Transverse colon (tissue), 4 donors: Measurements from ENCODE around the gene CACYBP.

Experiments
- EP300 ChIP-seq: sonication (generic); formaldehyde crosslinking; IDR thresholded peaks from one replicate; pipeline ENCODE4 v1.6.1; 2017; ENCODE audit warnings: antibody characterized with exemption, low read depth
- POLR2A ChIP-seq: fragments of 450-650 bp; IDR thresholded peaks from one replicate; pipeline ENCODE4 v1.6.1; 2016; ENCODE audit warnings: antibody characterized with exemption, mild to moderate bottlenecking, moderate library complexity
- POLR2AphosphoS5 ChIP-seq, 3 donors: sonication (generic); formaldehyde crosslinking; IDR thresholded peaks; one replicate each; pipeline ENCODE4 v1.6.1; 2016; ENCODE audit warnings: antibody characterized with exemption in 3 of 3
- TF ChIP-seq, protein P1 (sequence below), 5 experiments: fragments of 200-600 bp in 3 of 5; fragments of 450-650 bp in 2 of 5; sonication (generic) in 3 of 5; IDR thresholded peaks; 1 replicate in 2 of 5; 2 replicates in 3 of 5; pipeline ENCODE4 v1.5.1; 2016 to 2017; ENCODE audit warnings: antibody characterized with exemption in 5 of 5, inconsistent platforms in 3 of 5, mild to moderate bottlenecking in 2 of 5, moderate library complexity in 1 of 5

DNA sequence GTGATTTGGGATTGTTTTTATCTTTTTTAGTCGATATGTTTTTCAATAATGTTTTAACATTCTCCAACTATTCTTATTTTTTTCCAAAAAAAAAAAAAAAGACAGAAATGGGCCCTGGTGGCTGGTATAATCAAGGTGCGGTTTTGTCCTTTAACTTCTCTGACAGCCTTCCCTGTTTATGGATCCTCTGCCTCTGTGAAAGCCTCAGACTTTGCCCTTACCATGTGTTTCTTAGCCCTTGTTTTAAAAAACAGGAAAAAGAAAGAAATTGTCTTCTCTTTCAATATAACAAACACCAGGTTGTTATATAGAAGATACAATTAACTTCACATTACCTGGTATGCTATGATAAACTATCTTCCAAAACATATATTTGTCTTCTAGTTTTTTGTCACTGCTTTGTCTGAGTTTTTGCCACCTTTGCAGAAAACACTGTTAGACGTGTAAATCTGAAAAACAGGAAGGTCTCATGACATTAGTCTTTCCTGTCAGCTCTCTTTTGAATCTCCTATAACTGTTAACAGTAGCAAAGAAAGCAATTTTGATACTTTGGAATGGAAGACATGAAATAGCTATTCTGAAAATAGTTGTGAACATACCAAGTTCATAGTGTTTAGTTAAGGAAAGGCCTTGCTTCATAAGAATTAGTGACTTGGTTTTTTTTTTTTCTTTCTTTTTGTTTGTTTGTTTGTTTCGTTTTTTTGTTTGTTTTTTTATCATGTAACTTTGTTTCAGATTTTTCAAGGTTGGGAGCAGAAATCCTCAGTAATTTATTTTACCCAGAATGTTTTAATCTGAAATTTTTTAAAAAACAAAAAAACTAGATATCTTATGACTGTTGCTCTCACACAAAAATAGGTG, 31.7 kb upstream of the CACYBP start:
- TF ChIP-seq POLR2A, result no peak
- TF ChIP-seq, protein P1, sequence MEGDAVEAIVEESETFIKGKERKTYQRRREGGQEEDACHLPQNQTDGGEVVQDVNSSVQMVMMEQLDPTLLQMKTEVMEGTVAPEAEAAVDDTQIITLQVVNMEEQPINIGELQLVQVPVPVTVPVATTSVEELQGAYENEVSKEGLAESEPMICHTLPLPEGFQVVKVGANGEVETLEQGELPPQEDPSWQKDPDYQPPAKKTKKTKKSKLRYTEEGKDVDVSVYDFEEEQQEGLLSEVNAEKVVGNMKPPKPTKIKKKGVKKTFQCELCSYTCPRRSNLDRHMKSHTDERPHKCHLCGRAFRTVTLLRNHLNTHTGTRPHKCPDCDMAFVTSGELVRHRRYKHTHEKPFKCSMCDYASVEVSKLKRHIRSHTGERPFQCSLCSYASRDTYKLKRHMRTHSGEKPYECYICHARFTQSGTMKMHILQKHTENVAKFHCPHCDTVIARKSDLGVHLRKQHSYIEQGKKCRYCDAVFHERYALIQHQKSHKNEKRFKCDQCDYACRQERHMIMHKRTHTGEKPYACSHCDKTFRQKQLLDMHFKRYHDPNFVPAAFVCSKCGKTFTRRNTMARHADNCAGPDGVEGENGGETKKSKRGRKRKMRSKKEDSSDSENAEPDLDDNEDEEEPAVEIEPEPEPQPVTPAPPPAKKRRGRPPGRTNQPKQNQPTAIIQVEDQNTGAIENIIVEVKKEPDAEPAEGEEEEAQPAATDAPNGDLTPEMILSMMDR (IDR thresholded peaks at IDR 0.05), result peak in 1 of 5 experiments; percentile 17
- no peak for TF ChIP-seq POLR2AphosphoS5 (IDR thresholded peaks at IDR 0.05)
- no peak for TF ChIP-seq EP300
